HG03280 (cell line): ENCODE results near the gene RUFY3.
"Not testable (repeated sequence)": the region's sequence is repeated elsewhere in the genome, so short reads cannot be mapped to it uniquely, and the experiment has no call there.

Experiments used
- ATAC-seq: cut with Tn5 transposase; IDR thresholded peaks from one replicate; pipeline ENCODE4 v1.9.1; 2021; ENCODE audit warnings: mild to moderate bottlenecking, moderate library complexity; ENCODE audit not compliant: unreplicated experiment

Gene RUFY3

DNA sequence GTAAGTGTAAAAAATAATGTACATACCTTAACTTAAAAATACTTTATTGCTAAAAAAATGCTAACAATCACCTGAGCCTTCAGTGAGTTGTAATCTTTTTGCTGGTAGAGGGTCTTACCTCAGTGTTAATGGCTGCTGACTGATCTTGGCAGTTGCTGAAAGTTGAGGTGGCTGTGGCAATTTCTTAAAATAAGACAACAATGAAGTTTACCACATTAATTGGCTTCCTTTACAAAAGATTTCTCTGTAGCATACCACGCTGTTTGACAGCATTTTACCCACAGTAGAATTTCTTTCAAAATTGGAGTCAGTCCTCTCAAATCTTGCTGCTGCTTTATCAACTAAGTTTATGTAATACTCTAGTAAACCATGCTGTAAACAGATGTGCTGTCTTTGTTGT, 47.6 kb downstream of the RUFY3 start:
- not testable (repeated sequence) for ATAC-seq

DNA sequence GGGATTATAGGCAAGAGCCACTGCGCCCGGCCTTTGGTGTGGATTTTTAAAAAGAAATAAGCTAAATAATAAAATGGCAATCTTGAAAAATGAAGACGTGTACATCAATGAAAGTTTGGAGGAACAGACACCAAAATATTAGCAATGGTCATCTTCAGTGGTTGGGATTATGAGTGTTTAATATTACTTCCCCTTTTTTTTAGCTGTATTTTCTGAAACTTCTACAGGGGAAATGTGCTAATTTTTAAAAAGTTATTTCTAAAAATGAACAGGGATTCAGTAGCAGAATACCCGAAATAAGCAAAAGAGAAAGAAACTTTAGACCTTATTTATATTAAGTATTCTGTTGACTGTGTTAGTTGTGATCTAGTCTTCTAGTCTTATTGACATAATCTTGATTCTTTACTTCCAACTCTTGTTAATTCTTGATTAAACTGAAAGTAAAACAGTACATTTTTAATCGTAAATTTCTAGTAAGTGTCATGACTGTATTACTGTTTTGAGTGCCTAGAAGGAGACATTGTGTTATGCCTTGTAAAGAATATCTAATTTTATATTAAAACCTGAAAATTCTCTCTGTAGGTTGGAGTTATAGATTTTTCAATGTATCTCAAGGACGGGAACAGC, 51.3 kb downstream of the RUFY3 start:
- peak; percentile 47 for ATAC-seq

DNA sequence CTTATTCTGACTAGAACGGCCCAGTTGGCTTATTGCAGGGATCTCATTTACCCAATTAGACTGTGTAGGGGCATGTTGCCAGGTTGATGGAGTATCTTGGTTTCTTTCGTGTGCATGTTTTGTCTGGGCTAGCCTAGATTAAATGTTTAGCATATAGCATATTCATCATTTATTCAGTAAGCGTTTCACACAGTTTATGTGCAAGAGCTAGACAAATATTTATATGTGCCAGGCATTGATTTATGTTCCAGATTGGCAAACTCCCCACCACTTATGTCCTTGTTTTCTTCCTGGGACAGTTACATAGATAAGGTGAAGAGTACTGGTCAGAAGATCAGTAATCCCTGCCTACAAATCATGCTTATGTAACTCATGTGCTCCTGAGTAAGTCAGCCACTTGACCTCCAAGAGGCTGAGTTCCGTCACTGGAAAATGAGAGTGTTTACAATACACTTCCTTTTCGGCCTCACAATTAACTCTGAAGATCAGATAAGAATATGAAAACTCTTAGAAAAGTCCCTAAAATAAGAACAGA, 57.2 kb downstream of the RUFY3 start:
- no peak for ATAC-seq

DNA sequence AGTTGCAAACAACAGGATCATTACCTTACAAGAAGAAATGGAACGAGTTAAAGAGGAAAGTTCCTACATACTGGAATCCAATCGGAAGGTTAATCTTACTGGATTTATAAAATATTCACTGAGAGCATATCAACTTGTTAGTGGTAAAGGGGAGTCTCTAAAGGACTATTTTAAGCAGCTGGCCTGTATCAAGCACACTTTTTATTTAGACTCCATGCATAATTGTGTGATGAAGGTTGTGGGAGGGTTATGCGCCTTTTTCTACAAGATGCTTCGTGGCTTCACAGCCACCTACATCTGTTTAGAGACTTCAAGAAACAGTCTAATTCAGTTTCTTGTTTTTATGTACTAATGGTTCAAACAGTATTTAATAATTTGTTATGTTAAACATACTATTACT, 61.3 kb downstream of the RUFY3 start:
- ATAC-seq = no peak

DNA sequence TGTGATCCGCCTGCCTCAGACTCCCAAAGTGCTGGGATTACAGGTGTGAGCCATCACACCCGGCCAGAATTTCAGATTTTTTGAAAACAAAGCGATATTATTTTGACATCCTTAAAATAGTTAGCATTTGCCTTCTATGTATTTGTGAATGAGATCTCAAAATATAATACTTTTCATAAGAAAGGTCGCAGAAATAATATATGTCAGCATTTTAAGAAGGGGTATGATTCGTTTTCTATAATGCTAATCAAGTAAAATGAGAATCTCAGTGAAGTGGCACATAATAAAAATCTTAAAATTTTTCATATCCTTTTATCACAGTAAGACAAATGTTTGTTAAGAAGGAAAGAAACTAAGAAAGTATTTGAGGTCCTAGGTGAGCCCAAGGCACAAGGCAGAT, 65.7 kb downstream of the RUFY3 start:
- no peak for ATAC-seq

DNA sequence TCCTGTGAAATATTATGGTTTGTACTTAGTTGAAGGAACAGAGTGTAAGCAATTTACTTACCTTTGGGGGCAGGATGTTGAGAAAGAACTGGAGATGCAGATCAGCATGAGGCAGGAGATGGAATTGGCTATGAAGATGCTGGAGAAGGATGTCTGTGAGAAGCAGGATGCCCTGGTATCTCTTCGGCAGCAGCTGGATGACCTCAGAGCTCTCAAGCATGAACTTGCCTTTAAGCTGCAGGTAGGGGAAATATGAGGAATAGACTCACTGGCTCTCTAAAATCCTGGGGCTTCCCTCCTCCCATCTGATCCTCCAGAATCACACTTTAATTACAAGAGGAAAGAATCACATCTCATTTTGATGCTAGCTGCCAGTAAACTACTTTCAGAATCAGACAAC, 67.0 kb downstream of the RUFY3 start:
- ATAC-seq = no peak

DNA sequence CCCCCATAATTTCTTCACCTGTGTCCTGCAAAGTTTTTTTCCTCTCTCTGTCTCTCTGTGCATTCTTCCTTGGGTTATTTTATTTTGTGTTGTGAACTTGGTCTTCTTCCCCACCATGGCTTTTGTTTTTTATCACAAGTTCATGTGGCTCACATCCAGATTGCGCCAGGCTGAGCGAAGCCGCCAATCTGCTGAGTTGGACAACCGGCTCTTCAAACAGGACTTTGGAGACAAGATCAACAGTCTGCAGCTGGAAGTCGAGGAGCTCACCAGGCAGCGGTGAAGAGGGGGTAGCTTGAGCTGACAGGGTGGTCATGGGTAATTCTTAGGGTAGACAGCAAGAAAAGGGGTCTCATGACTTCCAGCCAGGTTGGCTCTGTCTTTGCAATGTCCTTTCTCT, 71.9 kb downstream of the RUFY3 start:
- no peak for ATAC-seq

DNA sequence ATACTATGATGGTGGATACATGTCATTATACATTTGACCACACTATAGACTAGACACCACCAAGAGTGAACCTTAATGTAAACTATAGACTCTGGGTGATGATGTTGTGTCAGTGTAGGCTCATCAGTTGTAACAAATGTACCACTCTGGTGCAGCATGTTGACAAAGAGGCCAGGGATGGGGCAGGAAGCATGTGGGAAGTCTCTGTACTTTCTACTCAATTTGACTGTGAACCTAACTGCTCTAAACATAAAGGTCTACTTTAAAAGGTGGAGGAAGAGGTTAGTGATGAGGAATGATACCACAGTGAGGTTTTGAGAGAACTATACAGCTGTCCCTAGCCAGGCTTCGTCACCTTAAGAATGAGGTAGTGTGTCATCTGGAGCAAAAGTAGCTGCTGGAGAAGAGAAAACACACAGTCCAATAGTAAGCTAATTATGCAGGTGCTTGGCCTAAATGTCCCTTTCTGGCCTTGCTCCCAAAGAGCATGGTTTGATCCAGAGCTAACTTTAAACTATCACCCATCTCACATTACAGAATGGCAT, 79.6 kb downstream of the RUFY3 start:
- ATAC-seq = no peak

DNA sequence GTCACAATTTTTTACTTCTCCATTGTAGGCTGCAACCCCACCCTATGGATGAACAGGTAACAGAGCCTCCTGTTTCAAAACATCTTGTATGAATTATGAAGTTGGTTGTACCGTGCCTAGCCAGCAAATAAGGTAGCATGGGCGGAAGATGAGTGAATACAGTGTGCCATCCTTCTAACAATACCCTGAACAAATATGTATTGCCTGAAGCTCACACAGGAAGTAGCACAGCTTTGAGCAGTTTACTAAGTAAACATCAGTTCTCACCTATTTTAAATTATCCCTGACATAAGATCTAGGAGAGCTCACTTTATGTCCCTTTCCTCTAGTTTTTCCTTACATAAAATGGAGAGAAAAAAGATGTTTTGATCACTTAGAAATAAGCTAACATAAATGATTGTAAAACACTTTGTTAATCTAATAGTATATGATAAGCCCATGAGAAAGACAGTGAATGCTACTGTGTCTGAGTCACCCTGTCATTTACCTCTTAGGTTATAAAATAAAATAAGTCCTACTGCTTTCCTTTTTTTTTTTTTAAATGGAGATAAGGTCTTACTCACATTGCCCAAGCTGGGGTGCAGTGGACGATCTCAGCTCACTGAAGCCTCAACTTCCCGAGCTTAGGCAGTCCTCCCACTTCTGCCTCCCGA, 81.3 kb downstream of the RUFY3 start:
- no peak for ATAC-seq

DNA sequence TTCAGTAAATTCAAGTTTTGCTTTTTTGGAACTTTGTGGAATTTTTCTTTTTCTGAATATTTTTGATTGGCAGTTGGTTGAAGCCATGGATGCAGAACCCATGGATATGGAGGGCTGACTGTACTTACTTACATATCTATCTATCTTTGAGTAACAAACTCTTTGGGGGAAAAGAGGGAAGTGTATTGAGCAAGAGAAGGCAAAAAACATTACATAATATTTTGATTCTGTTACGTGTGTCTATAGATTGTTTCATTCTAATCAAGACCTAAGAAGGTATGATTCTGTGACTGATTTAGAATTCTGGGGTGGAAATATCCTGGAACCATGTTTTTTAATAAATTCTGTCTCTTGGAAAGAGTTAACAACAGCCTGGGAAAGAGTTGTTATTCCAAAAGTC, 86.4 kb downstream of the RUFY3 start:
- ATAC-seq = no peak

DNA sequence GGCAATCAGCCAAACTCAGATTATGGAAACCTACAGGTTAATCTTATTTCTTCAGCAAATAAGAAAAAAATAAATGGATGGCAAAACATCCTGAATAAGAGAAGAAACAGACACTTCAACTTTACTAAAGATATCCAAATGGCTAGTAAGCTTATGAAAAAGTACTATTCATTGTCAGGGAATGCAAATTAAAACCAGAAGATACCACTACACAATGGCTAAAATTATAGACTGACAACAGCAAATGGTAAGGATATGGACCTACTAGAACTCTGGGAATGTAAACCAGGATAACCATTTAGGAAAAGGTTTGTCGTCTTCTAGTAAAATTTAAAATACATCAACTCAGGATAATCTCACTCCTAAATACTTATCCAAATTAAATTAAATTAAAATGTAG, 93.6 kb downstream of the RUFY3 start:
- no peak for ATAC-seq

DNA sequence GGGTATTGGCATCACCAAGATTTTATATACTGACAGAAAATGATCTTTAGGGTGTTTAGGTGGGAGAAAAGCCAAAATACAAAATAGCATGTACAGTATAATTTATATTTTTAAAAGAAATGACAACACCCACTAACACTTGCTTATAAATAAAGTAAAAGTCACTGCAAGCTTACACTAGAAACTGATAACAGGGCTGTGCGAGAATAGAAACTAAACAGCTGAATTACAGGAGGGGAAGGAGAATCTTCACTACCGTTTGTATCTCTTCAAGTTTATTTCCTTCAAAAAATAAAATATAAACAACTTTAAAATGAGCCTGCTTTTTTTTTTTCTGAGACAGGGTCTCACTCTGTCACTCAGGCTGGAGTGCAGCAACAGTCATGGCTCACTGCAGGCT, 95.1 kb downstream of the RUFY3 start:
- no peak for ATAC-seq

DNA sequence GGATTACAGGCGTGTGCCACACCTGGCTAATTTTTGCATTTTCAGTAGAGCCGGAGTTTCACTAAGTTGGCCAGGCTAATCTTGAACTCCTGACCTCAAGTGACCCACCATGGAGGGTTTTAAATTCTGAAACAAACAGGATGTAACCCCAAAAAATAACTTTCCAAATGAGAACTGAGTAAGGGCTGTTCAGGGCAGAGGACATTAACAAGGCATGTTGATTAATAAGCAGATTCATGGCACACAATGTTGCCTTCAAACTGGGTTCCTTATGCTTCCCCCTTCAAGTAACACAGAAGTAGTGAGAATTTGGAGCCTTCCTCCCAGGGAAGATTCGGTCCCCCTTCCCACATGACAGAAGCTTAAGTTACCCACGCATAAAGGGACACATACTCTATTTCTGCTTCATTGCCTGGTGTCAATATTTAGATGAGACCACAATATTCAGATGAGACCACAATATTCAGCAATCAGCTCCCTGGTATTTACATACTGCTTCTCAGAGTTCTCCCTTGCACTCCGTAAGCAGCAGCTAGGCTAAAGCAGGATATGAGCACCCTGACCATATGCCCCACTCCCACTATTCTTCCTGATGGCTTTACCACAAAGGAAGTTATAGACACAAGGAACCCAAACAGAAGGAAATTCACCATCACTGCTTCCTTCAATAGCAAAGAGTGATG, 96.5 kb downstream of the RUFY3 start:
- ATAC-seq = no peak

DNA sequence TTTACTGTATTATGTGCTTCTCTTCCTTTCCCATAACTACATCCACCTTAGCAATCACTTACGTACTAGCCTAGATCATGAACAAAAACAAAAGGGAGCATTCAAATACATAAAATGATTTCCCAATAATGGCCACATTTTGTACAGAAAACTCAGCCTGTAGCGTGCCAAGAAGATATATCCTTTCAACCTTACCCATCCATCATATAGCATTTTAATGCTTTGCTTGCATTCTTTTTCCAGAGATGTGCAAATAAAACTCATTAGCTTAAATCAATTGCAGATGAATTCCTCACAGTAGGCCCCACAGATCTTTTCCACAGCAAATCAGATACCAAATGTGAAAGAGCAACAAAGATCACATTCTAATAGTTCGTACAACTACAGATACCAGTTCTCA, 97.2 kb downstream of the RUFY3 start:
- no peak for ATAC-seq

DNA sequence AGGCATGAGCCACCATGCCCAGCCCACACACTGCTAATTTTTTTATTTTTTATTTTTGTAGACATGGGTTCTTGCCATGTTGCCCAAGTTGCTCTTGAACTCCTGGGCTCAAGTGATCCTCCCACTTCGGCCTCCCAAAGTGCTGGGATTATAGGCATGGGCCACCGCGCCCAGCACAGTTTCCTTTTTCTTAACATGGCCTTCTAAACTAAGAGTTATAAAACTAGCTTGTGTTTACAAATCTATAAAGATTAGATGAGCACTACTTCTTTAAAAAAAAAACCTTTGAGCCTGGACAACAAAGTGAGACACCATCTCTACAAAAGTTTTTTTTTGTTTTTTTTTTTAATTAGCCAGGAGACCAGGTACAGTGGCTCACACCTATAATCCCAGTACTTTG, 107.3 kb downstream of the RUFY3 start:
- no peak for ATAC-seq

DNA sequence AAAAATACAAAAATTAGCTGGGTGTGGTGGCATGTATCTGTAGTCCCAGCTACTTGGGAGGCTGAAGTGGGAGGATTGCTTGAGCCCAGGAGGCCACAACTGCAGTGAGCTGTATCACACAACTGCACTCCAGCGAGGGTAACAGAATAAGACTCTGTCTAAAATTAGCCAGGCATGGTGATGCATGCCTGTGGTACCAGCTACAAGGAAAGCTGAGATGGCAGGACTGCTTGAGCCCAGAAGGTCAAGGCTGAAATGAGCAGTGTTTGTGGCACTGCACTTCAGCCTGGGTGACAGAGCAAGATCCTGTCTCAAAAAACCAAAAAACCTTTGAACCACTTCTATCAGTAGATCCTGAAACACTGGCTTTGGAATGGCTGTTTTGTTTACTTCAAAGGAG, 107.7 kb downstream of the RUFY3 start:
- ATAC-seq = no peak

DNA sequence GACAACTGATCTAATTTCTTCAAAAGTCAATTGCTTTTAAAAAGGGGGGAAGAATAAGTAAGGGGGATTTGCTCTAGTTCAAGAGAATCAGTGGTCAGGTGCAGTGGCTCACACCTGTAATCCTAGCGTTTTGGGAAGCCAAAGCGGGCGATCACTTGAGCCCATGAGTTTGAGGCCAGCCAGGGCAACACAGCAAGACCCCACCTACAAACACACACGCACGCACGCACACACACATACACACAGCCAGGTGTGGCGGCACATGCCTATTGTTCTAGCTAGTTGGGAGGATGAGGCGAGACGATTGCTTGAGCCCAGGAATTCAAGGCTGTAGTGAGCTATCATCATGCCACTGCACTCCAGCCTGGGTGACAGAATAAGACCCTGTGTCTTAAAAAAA, 108.3 kb downstream of the RUFY3 start:
- ATAC-seq = no peak

DNA sequence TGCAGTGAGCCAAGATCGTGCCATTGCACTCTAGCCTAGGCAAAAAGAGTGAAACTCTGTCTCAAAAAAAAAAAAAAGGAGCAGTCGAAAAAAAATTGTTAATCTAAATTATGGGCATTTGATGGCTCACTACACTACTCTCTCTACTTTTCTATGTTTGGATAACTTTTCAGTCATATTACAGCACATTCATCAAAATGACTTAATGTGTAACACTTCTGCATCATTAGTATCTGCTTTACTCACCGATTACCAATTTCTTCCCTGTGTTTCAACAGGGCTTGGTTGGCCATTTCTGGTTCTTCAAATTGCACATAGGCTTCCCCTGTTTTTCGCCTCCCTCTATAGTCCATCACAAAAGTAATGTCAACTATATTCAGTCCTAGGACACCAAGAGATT, 109.5 kb downstream of the RUFY3 start:
- no peak for ATAC-seq

DNA sequence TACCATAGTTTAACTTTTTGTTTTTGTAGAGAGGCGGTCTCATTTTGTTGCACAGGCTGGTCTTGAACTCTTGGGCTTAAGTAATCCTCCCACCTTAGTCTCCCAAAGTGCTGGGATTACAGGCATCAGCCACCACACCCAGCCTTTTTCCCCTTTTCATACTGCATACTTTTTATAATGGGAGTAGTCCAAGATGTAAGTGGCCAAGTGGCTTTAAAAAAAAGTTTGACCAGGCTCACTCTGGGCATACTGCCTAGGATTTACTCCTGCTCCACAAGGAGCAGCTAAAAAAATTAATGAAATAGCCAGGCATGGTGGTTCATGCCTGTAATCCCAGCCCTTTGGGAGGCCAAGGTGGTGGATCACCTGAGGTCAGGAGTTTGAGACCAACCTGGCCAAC, 111.9 kb downstream of the RUFY3 start:
- ATAC-seq = no peak

DNA sequence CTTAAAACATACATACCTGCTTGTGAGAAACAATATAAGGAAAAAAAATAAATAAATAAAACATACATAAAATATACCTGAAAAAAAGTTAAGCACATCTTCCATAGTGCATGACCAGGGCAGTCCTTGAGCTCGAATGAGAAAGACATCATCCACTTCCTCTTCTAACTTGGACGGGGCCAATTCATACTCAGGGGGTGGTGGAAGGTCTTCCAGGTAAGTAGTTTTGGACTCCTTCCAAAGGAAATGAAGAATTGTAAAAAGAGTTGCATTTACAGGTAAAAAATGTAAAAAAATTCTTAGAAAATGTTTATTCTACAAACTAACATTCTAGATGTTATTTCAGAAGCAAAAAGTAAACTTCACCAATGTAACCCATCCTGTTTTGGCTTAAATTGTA, 114.3 kb downstream of the RUFY3 start:
- no peak for ATAC-seq

DNA sequence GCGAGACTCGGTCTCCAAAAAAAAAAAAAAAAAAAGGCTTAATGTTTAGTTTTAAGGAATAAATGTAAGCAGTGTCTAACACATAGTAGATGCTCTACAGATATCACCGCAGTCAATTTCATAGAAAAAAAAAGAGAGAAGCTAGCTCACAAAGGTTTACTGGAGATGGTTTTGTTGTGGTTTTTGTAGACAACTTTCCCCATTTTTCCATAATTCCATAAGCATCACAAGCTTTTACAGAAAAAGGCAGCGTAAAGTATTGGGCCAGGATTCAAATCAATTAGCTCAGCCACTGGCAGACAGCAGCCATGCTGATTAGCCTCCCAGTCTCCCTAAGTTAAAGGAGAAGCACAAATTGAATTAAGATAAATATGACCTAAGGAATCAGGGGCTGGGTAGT, 116.4 kb downstream of the RUFY3 start:
- no peak for ATAC-seq
